HG02571 (cell line): ENCODE results near the gene TALDO1.

Experiments
- ATAC-seq: cut with Tn5 transposase; IDR thresholded peaks from one replicate; pipeline ENCODE4 v1.9.1; 2021; ENCODE audit warnings: mild to moderate bottlenecking, moderate library complexity; ENCODE audit not compliant: unreplicated experiment

The TALDO1 gene

GRCh38 chr11:714436-714835 lies 32.8 kb upstream of the TALDO1 start:
- no peak for ATAC-seq

GRCh38 chr11:719214-720016 lies 27.8 kb upstream of the TALDO1 start:
- no peak for ATAC-seq

- no peak for ATAC-seq
Observed at GRCh38 chr11:720017-720641, 27.1 kb upstream of the TALDO1 start.

GRCh38 chr11:720642-721246 lies 26.5 kb upstream of the TALDO1 start:
- no peak for ATAC-seq

- no peak for ATAC-seq
Observed at GRCh38 chr11:721247-721740, 26.0 kb upstream of the TALDO1 start.

GRCh38 chr11:721741-722345 lies 25.4 kb upstream of the TALDO1 start:
- ATAC-seq, result no peak

GRCh38 chr11:722346-722811 lies 24.9 kb upstream of the TALDO1 start:
- no peak for ATAC-seq

GRCh38 chr11:723120-723883 lies 24.0 kb upstream of the TALDO1 start:
- ATAC-seq, result no peak

GRCh38 chr11:724049-724777 lies 23.1 kb upstream of the TALDO1 start:
- ATAC-seq, result no peak

GRCh38 chr11:724778-725386 lies 22.4 kb upstream of the TALDO1 start:
- no peak for ATAC-seq

GRCh38 chr11:725624-726202 lies 21.6 kb upstream of the TALDO1 start:
- no peak for ATAC-seq

GRCh38 chr11:726278-727220 lies 20.7 kb upstream of the TALDO1 start:
- ATAC-seq, result no peak

GRCh38 chr11:727281-727701 lies 20.0 kb upstream of the TALDO1 start:
- ATAC-seq, result no peak

- ATAC-seq, result no peak
Observed at GRCh38 chr11:727859-728748, 19.2 kb upstream of the TALDO1 start.

GRCh38 chr11:728901-729491 lies 18.3 kb upstream of the TALDO1 start:
- ATAC-seq, result no peak

GRCh38 chr11:729492-730074 lies 17.7 kb upstream of the TALDO1 start:
- ATAC-seq, result no peak
